WTC11 (cell line): ENCODE data around the gene DCTD.

Source experiments
- CREM ChIP-seq: sonication (generic); formaldehyde crosslinking; IDR thresholded peaks from 2 replicates; pipeline ENCODE4 v1.8.1; 2022; ENCODE audit warnings: mild to moderate bottlenecking, missing genetic modification reagents, moderate library complexity
- ESRRA ChIP-seq: sonication (generic); formaldehyde crosslinking; IDR thresholded peaks from 2 replicates; pipeline ENCODE4 v1.8.1; 2022; ENCODE audit warnings: mild to moderate bottlenecking, missing genetic modification reagents, borderline replicate concordance
- FOXJ3 ChIP-seq: sonication (generic); formaldehyde crosslinking; IDR thresholded peaks from 2 replicates; pipeline ENCODE4 v1.9.0; 2021; ENCODE audit warnings: missing genetic modification reagents, mild to moderate bottlenecking, borderline replicate concordance
- JUN ChIP-seq: sonication (generic); formaldehyde crosslinking; IDR thresholded peaks from 2 replicates; pipeline ENCODE4 v1.8.0; 2023; ENCODE audit warnings: mild to moderate bottlenecking, missing genetic modification reagents
- SP1 ChIP-seq: sonication (generic); formaldehyde crosslinking; conservative IDR thresholded peaks from 2 replicates; pipeline ENCODE4 v1.8.1; 2022; ENCODE audit warnings: missing genetic modification reagents
- TCF7 ChIP-seq: sonication (generic); formaldehyde crosslinking; IDR thresholded peaks from 2 replicates; pipeline ENCODE4 v1.8.0; 2022; ENCODE audit warnings: mild to moderate bottlenecking, low read depth, missing genetic modification reagents, moderate library complexity
- ZNF138 ChIP-seq: sonication (generic); formaldehyde crosslinking; conservative IDR thresholded peaks from 2 replicates; pipeline ENCODE4 v1.8.1; 2022; ENCODE audit warnings: mild to moderate bottlenecking, moderate library complexity, missing genetic modification reagents
- TF ChIP-seq, protein P1 (sequence below): fragments of 200-600 bp; IDR thresholded peaks from 2 replicates; pipeline ENCODE4 v1.8.0; 2022; ENCODE audit warnings: antibody characterized with exemption
- TF ChIP-seq, protein P2 (sequence below): sonication (generic); formaldehyde crosslinking; IDR thresholded peaks from 2 replicates; pipeline ENCODE4 v1.8.1; 2023; ENCODE audit warnings: mild to moderate bottlenecking, moderate library complexity, missing genetic modification reagents
- TF ChIP-seq, protein P3 (sequence below): sonication (generic); formaldehyde crosslinking; IDR thresholded peaks from 2 replicates; pipeline ENCODE4 v1.8.0; 2022; ENCODE audit warnings: mild to moderate bottlenecking, missing genetic modification reagents
- TF ChIP-seq, protein P4 (sequence below): sonication (generic); formaldehyde crosslinking; IDR thresholded peaks from 2 replicates; pipeline ENCODE4 v1.8.1; 2023; ENCODE audit warnings: mild to moderate bottlenecking, missing genetic modification reagents, moderate library complexity
- TF ChIP-seq, protein P5 (sequence below): fragments of 250-450 bp; sonication (Bioruptor Pico); IDR thresholded peaks from 2 replicates; pipeline ENCODE4 v1.9.0; 2021; ENCODE audit warnings: mild to moderate bottlenecking
- TF ChIP-seq, protein P6 (sequence below): sonication (generic); formaldehyde crosslinking; IDR thresholded peaks from 2 replicates; pipeline ENCODE4 v1.8.1; 2022; ENCODE audit warnings: low read depth, missing genetic modification reagents, borderline replicate concordance
- TF ChIP-seq, protein P7 (sequence below): sonication (generic); formaldehyde crosslinking; IDR thresholded peaks from 2 replicates; pipeline ENCODE4 v1.8.1; 2023; ENCODE audit warnings: mild to moderate bottlenecking, missing genetic modification reagents, moderate library complexity

DNA sequence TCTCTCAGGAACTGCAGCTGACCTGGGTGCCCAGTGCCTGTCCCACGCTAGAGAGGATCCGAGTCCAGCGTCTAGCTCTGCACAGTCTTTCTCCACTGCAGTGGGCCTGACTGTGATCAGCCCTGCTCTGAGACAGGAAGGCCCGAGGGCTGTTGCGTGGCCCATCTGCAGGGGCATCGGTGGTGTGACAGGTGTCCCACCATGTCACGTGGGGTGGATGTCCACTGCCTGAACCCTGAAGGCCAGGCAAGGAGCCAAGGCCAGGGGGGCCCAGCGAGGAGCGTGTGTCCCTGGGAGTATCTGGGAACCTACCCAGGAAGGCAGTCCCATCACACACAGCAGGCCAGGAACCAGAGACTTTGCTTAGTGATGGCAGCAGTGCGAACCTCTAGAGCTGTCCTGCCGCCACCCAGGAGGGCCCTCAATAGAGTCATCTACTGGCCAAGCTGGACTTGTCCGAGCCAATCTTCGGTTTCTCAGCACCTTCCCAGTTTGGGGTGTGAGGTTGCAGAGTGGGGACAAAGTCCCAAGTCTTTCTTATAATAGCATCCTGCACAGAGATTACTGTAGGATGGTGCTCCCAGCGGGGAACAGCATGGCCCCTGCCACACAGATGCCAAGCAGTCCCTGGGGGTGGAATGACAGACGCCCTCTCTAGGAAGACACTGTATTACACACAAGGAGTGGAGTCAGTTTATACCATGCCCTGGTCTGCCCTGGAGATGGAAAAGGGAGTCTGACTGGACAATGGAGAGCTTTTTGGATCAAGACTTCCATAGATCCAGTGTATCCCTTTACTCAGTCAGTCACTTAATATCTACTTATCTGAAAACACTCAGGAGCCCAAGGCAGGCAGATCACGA, 38.3 kb downstream of the DCTD start:
- TF ChIP-seq ZNF138 (CRISPR knock-in tag) (no peak), FOXJ3 (no peak), TCF7 (CRISPR knock-in tag) (no peak), CREM (CRISPR knock-in tag) (no peak), SP1 (no peak), ESRRA (CRISPR knock-in tag) (no peak), JUN (CRISPR knock-in tag) (no peak)
- TF ChIP-seq, protein P1, sequence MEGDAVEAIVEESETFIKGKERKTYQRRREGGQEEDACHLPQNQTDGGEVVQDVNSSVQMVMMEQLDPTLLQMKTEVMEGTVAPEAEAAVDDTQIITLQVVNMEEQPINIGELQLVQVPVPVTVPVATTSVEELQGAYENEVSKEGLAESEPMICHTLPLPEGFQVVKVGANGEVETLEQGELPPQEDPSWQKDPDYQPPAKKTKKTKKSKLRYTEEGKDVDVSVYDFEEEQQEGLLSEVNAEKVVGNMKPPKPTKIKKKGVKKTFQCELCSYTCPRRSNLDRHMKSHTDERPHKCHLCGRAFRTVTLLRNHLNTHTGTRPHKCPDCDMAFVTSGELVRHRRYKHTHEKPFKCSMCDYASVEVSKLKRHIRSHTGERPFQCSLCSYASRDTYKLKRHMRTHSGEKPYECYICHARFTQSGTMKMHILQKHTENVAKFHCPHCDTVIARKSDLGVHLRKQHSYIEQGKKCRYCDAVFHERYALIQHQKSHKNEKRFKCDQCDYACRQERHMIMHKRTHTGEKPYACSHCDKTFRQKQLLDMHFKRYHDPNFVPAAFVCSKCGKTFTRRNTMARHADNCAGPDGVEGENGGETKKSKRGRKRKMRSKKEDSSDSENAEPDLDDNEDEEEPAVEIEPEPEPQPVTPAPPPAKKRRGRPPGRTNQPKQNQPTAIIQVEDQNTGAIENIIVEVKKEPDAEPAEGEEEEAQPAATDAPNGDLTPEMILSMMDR, result no peak
- TF ChIP-seq, protein P2, sequence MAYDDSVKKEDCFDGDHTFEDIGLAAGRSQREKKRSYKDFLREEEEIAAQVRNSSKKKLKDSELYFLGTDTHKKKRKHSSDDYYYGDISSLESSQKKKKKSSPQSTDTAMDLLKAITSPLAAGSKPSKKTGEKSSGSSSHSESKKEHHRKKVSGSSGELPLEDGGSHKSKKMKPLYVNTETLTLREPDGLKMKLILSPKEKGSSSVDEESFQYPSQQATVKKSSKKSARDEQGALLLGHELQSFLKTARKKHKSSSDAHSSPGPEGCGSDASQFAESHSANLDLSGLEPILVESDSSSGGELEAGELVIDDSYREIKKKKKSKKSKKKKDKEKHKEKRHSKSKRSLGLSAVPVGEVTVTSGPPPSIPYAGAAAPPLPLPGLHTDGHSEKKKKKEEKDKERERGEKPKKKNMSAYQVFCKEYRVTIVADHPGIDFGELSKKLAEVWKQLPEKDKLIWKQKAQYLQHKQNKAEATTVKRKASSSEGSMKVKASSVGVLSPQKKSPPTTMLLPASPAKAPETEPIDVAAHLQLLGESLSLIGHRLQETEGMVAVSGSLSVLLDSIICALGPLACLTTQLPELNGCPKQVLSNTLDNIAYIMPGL, result no peak
- TF ChIP-seq, protein P3, sequence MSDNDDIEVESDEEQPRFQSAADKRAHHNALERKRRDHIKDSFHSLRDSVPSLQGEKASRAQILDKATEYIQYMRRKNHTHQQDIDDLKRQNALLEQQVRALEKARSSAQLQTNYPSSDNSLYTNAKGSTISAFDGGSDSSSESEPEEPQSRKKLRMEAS (CRISPR knock-in tag), result no peak
- TF ChIP-seq, protein P4, sequence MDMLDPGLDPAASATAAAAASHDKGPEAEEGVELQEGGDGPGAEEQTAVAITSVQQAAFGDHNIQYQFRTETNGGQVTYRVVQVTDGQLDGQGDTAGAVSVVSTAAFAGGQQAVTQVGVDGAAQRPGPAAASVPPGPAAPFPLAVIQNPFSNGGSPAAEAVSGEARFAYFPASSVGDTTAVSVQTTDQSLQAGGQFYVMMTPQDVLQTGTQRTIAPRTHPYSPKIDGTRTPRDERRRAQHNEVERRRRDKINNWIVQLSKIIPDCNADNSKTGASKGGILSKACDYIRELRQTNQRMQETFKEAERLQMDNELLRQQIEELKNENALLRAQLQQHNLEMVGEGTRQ (CRISPR knock-in tag), result no peak
- TF ChIP-seq, protein P5, sequence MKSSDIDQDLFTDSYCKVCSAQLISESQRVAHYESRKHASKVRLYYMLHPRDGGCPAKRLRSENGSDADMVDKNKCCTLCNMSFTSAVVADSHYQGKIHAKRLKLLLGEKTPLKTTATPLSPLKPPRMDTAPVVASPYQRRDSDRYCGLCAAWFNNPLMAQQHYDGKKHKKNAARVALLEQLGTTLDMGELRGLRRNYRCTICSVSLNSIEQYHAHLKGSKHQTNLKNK, result no peak
- TF ChIP-seq, protein P6, sequence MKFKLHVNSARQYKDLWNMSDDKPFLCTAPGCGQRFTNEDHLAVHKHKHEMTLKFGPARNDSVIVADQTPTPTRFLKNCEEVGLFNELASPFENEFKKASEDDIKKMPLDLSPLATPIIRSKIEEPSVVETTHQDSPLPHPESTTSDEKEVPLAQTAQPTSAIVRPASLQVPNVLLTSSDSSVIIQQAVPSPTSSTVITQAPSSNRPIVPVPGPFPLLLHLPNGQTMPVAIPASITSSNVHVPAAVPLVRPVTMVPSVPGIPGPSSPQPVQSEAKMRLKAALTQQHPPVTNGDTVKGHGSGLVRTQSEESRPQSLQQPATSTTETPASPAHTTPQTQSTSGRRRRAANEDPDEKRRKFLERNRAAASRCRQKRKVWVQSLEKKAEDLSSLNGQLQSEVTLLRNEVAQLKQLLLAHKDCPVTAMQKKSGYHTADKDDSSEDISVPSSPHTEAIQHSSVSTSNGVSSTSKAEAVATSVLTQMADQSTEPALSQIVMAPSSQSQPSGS (CRISPR knock-in tag), result no peak
- TF ChIP-seq, protein P7, sequence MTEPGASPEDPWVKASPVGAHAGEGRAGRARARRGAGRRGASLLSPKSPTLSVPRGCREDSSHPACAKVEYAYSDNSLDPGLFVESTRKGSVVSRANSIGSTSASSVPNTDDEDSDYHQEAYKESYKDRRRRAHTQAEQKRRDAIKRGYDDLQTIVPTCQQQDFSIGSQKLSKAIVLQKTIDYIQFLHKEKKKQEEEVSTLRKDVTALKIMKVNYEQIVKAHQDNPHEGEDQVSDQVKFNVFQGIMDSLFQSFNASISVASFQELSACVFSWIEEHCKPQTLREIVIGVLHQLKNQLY (CRISPR knock-in tag), result no peak
